HepG2 (cell line): ENCODE data around the gene PSMD12. TPM values are rescaled to one million over a fixed set of nuclear protein-coding genes. Genes with fewer than 3 reads are reported as not detected.
A peak's percentile ranks its signal among the peaks of the same experiment; 100 is the strongest.

ENCODE experiments used
- ATAD3A ChIP-seq: sonication (generic); formaldehyde crosslinking; IDR thresholded peaks from 2 replicates; pipeline ENCODE4 v1.4.0; 2020; ENCODE audit warnings: missing genetic modification reagents
- CBFB ChIP-seq: sonication (generic); formaldehyde crosslinking; IDR thresholded peaks from 2 replicates; pipeline ENCODE4 v1.4.0; 2020; ENCODE audit warnings: missing genetic modification reagents
- DNMT1 ChIP-seq: sonication (generic); formaldehyde crosslinking; IDR thresholded peaks from 2 replicates; pipeline ENCODE4 v1.5.1; 2020; ENCODE audit warnings: mild to moderate bottlenecking, missing genetic modification reagents
- GMEB1 ChIP-seq: sonication (generic); formaldehyde crosslinking; IDR thresholded peaks from 2 replicates; pipeline ENCODE4 v1.5.1; 2020; ENCODE audit warnings: missing genetic modification reagents, mild to moderate bottlenecking, borderline replicate concordance
- HHEX ChIP-seq: IDR thresholded peaks from 2 replicates; pipeline ENCODE4 v1.6.1; 2016; ENCODE audit warnings: control low read depth
- HOXA3 ChIP-seq: sonication (generic); formaldehyde crosslinking; IDR thresholded peaks from 2 replicates; pipeline ENCODE4 v1.5.0; 2020; ENCODE audit warnings: missing genetic modification reagents
- ISL2 ChIP-seq: sonication (generic); formaldehyde crosslinking; IDR thresholded peaks from 2 replicates; pipeline ENCODE4 v1.5.0; 2020; ENCODE audit warnings: missing genetic modification reagents
- KAT2B ChIP-seq: fragments of 150-350 bp; IDR thresholded peaks from 2 replicates; pipeline ENCODE4 v1.6.1; 2014; ENCODE audit warnings: low read depth, low read length, borderline replicate concordance
- NR2C2 ChIP-seq: sonication (generic); formaldehyde crosslinking; IDR thresholded peaks from 2 replicates; pipeline ENCODE4 v1.4.0; 2020; ENCODE audit warnings: missing genetic modification reagents, mild to moderate bottlenecking, moderate library complexity, borderline replicate concordance
- PLSCR1 ChIP-seq: sonication (generic); formaldehyde crosslinking; IDR thresholded peaks from 2 replicates; pipeline ENCODE4 v1.5.0; 2020; ENCODE audit warnings: missing genetic modification reagents, mild to moderate bottlenecking, borderline replicate concordance
- PRDM15 ChIP-seq: sonication (generic); formaldehyde crosslinking; IDR thresholded peaks from 2 replicates; pipeline ENCODE4 v1.4.0; 2020; ENCODE audit warnings: missing genetic modification reagents
- SYNCRIP ChIP-seq: fragments of 200-400 bp; formaldehyde crosslinking; IDR thresholded peaks from 2 replicates; pipeline ENCODE4 v1.6.1; 2018; ENCODE audit warnings: mild to moderate bottlenecking, low read depth, low read length; ENCODE audit not compliant: insufficient read depth
- YEATS2 ChIP-seq: sonication (generic); formaldehyde crosslinking; IDR thresholded peaks from 2 replicates; pipeline ENCODE4 v1.4.0; 2020; ENCODE audit warnings: missing genetic modification reagents, borderline replicate concordance
- ZNF180 ChIP-seq: sonication (generic); formaldehyde crosslinking; IDR thresholded peaks from 2 replicates; pipeline ENCODE4 v1.4.0; 2020; ENCODE audit warnings: low read depth, missing genetic modification reagents, borderline replicate concordance
- ZNF207 ChIP-seq: fragments of 450-650 bp; IDR thresholded peaks from 2 replicates; pipeline ENCODE4 v1.6.1; 2016; ENCODE audit warnings: antibody characterized with exemption, borderline replicate concordance
- ZNF563 ChIP-seq: sonication (generic); formaldehyde crosslinking; IDR thresholded peaks from 2 replicates; pipeline ENCODE4 v1.8.0; 2022; ENCODE audit warnings: mild to moderate bottlenecking, moderate library complexity, missing genetic modification reagents
- ZNF777 ChIP-seq: sonication (generic); formaldehyde crosslinking; IDR thresholded peaks from 2 replicates; pipeline ENCODE4 v1.4.0; 2020; ENCODE audit warnings: missing genetic modification reagents
- ZNF792 ChIP-seq: IDR thresholded peaks from 2 replicates; pipeline ENCODE4 v1.6.1; 2016
- ZNF878 ChIP-seq: sonication (generic); formaldehyde crosslinking; IDR thresholded peaks from 2 replicates; pipeline ENCODE4 v1.8.1; 2023; ENCODE audit warnings: mild to moderate bottlenecking, missing genetic modification reagents, moderate library complexity
- ZSCAN31 ChIP-seq: sonication (generic); formaldehyde crosslinking; IDR thresholded peaks from 2 replicates; pipeline ENCODE4 v1.5.0; 2020; ENCODE audit warnings: low read depth, mild to moderate bottlenecking, missing genetic modification reagents
- polyA plus RNA-seq, 8 experiments: library from polyadenylated mRNA; depleted of rRNA in 3 of 8; stranded (reverse) in 7 of 8; unstranded in 1 of 8; fragments of >200 nt; fragmentation: Illumina TruSeq in 4 of 8; extraction: Trizol in 4 of 8; gene quantifications; 2 replicates each; pipeline versions ENCODE4 v1.2.1 to v1.2.3, GENCODE V29; 2011 to 2016; ENCODE audit warnings: low read depth in 4 of 8, missing spikeins in 1 of 8, mixed read lengths in 1 of 8; ENCODE audit not compliant: insufficient read depth in 1 of 8
- total RNA-seq, 5 experiments: library from RNA; depleted of rRNA; stranded (reverse); fragments of >200 nt; fragmentation: Illumina TruSeq; extraction: Trizol; gene quantifications; 2 replicates each; pipeline ENCODE4 v1.2.3, GENCODE V29; 2016; ENCODE audit warnings: low read depth in 1 of 5
- TF ChIP-seq, protein P1 (sequence below): sonication (generic); formaldehyde crosslinking; IDR thresholded peaks from 2 replicates; pipeline ENCODE4 v1.8.1; 2023; ENCODE audit warnings: mild to moderate bottlenecking, inconsistent platforms, moderate library complexity, missing genetic modification reagents, borderline replicate concordance
- TF ChIP-seq, protein P2 (sequence below): IDR thresholded peaks from 2 replicates; pipeline ENCODE4 v1.6.1; 2018; ENCODE audit warnings: missing genetic modification reagents

PSMD12 gene
- total and polyA plus RNA-seq, 2 of the 13 experiments (the other 11 are each of a cell fraction or from before 2014, with no cell fraction given): 27.4 to 71.7 TPM

- TF ChIP-seq KAT2B (no peak), CBFB (CRISPR knock-in tag) (peak; percentile 72; the same call in 1 of the 2 replicates), HHEX (CRISPR knock-in tag) (no peak), SYNCRIP (no peak), ATAD3A (CRISPR knock-in tag) (no peak), GMEB1 (CRISPR knock-in tag) (no peak; the same call in 1 of the 2 replicates), YEATS2 (CRISPR knock-in tag) (peak; percentile 24; the same call in 1 of the 2 replicates), ZNF792 (CRISPR knock-in tag) (0 out of 2 replicates have a peak, but pooled peaks have one; percentile 50), HOXA3 (CRISPR knock-in tag) (peak; percentile 31; the same call in 1 of the 2 replicates), ZNF207 (no peak), ZSCAN31 (CRISPR knock-in tag) (no peak), PLSCR1 (CRISPR knock-in tag) (no peak), PRDM15 (CRISPR knock-in tag) (no peak), NR2C2 (CRISPR knock-in tag) (no peak), ZNF180 (CRISPR knock-in tag) (no peak), ISL2 (CRISPR knock-in tag) (no peak), ZNF777 (CRISPR knock-in tag) (peak; percentile 38; the same call in 1 of the 2 replicates), ZNF878 (no peak), DNMT1 (CRISPR knock-in tag) (no peak), ZNF563 (no peak)
- TF ChIP-seq, protein P1, sequence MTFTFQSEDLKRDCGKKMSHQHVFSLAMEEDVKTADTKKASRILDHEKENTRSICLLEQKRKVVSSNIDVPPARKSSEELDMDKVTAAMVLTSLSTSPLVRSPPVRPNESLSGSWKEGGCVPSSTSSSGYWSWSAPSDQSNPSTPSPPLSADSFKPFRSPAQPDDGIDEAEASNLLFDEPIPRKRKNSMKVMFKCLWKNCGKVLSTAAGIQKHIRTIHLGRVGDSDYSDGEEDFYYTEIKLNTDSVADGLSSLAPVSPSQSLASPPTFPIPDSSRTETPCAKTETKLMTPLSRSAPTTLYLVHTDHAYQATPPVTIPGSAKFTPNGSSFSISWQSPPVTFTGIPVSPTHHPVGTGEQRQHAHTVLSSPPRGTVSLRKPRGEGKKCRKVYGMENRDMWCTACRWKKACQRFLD (CRISPR knock-in tag): no peak
- TF ChIP-seq, protein P2, sequence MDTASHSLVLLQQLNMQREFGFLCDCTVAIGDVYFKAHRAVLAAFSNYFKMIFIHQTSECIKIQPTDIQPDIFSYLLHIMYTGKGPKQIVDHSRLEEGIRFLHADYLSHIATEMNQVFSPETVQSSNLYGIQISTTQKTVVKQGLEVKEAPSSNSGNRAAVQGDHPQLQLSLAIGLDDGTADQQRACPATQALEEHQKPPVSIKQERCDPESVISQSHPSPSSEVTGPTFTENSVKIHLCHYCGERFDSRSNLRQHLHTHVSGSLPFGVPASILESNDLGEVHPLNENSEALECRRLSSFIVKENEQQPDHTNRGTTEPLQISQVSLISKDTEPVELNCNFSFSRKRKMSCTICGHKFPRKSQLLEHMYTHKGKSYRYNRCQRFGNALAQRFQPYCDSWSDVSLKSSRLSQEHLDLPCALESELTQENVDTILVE (CRISPR knock-in tag): no peak
These were observed 8.1 kb upstream of the PSMD12 start (continued) for GRCh38 chr17:67374329-67375053.
